SU-DHL-6 (cell line): ENCODE data around the gene TMEM176B.

Experiments used
- H2AFZ ChIP-seq: fragments of 200-600 bp; sonication (generic); 2 replicates; pipeline ENCODE4 v1.6.1; 2014; ENCODE audit warnings: low read depth, mild to moderate bottlenecking, moderate library complexity, mixed read lengths, antibody characterized with exemption, low read length; ENCODE audit not compliant: severe bottlenecking
- H3F3A ChIP-seq: fragments of 200-600 bp; shearing (Covaris generic); 2 replicates; pipeline ENCODE4 v1.6.0; 2016; ENCODE audit warnings: antibody characterized with exemption, mild to moderate bottlenecking; ENCODE audit not compliant: insufficient read depth
- H3K27ac ChIP-seq: fragments of 200-600 bp; sonication (generic); 2 replicates; pipeline ENCODE4 v1.5.1; 2016; ENCODE audit warnings: low read depth, mild to moderate bottlenecking, low read length, moderate library complexity, mixed read lengths
- H3K27me3 ChIP-seq: fragments of 200-600 bp; sonication (generic), shearing (Covaris generic); 2 replicates; pipeline ENCODE4 v1.6.0; 2014; ENCODE audit warnings: mild to moderate bottlenecking, low read length
- H3K36me3 ChIP-seq: fragments of 200-600 bp; sonication (generic); 2 replicates; pipeline ENCODE4 v1.6.1; 2014; ENCODE audit warnings: mild to moderate bottlenecking, low read length, mixed read lengths
- H3K4me2 ChIP-seq: fragments of 300-600, 200-600 bp; shearing (Covaris generic), sonication (generic); 2 replicates; pipeline ENCODE4 v1.6.0; 2014; ENCODE audit warnings: low read length, low read depth, mild to moderate bottlenecking; ENCODE audit not compliant: poor library complexity, severe bottlenecking
- H3K4me3 ChIP-seq: fragments of 200-600 bp; sonication (generic); 2 replicates; pipeline ENCODE4 v1.5.1; 2014; ENCODE audit warnings: antibody characterized with exemption, low read length, mild to moderate bottlenecking, mixed read lengths; ENCODE audit not compliant: insufficient read depth, poor library complexity, severe bottlenecking
- H3K79me2 ChIP-seq: fragments of 200-600 bp; sonication (generic); 2 replicates; pipeline ENCODE4 v1.6.1; 2014; ENCODE audit warnings: mild to moderate bottlenecking, low read length, moderate library complexity; ENCODE audit not compliant: insufficient read depth
- H3K9ac ChIP-seq: fragments of 200-600 bp; sonication (generic); 2 replicates; pipeline ENCODE4 v1.7.0; 2014; ENCODE audit warnings: mild to moderate bottlenecking, low read length
- H3K9me2 ChIP-seq: fragments of 200-600 bp; sonication (generic); replicated peaks from 2 replicates; pipeline ENCODE4 v1.6.1; 2014; ENCODE audit warnings: low read length; ENCODE audit not compliant: insufficient read depth
- H3K9me3 ChIP-seq: fragments of 200-600 bp; sonication (generic); 2 replicates; pipeline ENCODE4 v1.6.1; 2014; ENCODE audit warnings: low read length, mixed read lengths; ENCODE audit not compliant: insufficient read depth
- H4K20me1 ChIP-seq: fragments of 200-600 bp; sonication (generic); 2 replicates; pipeline ENCODE4 v1.6.1; 2014; ENCODE audit warnings: low read depth, mild to moderate bottlenecking, antibody characterized with exemption, low read length, moderate library complexity, mixed read lengths
- EZH2phosphoT487 ChIP-seq: fragments of 200-600 bp; sonication (generic), shearing (Covaris generic); conservative IDR thresholded peaks from 2 replicates; pipeline ENCODE4 v1.6.1; 2018; ENCODE audit warnings: mild to moderate bottlenecking, antibody characterized with exemption, low read length, moderate library complexity, mixed read lengths
- TF ChIP-seq, protein P1 (sequence below): fragments of 200-600 bp; sonication (generic); IDR thresholded peaks from one replicate; pipeline ENCODE4 v1.5.1; 2017; ENCODE audit warnings: antibody characterized with exemption, mild to moderate bottlenecking, low read length, moderate library complexity; ENCODE audit not compliant: insufficient read depth, poor library complexity, severe bottlenecking

Gene TMEM176B

DNA sequence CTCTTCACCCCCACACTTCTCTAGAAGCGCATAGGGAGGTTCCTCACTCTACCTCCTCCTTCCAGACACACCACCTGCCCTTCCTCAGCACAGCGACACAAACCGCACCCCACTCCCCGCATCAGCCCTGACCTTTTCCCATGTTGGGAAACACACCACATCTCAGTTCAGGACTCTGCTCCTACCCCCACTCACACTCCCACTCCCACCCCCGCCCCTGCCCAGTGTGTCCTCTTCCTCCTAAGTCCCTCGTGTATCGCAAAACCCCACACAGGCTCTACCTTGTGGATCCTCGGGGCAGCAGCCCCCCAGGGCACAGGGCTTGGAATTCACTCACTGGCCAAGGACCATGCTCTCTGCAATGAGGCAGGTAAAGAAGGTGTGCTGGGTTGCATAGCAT lies 47.9 kb upstream of the TMEM176B start:
- TF ChIP-seq, protein P1, sequence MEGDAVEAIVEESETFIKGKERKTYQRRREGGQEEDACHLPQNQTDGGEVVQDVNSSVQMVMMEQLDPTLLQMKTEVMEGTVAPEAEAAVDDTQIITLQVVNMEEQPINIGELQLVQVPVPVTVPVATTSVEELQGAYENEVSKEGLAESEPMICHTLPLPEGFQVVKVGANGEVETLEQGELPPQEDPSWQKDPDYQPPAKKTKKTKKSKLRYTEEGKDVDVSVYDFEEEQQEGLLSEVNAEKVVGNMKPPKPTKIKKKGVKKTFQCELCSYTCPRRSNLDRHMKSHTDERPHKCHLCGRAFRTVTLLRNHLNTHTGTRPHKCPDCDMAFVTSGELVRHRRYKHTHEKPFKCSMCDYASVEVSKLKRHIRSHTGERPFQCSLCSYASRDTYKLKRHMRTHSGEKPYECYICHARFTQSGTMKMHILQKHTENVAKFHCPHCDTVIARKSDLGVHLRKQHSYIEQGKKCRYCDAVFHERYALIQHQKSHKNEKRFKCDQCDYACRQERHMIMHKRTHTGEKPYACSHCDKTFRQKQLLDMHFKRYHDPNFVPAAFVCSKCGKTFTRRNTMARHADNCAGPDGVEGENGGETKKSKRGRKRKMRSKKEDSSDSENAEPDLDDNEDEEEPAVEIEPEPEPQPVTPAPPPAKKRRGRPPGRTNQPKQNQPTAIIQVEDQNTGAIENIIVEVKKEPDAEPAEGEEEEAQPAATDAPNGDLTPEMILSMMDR, result no peak
- no peak for TF ChIP-seq EZH2phosphoT487
- Histone ChIP-seq H3K36me3 (no peaks in the 10 kb centered on the region), H2AFZ (no peak overlapping the region), H4K20me1 (no peaks in the 10 kb centered on the region), H3K27me3 (no peaks in the 10 kb centered on the region), H3K4me2 (no peak overlapping the region), H3K4me3 (no peak overlapping the region), H3K79me2 (no peaks in the 10 kb centered on the region), H3K9ac (no peak overlapping the region), H3F3A (no peaks in the 10 kb centered on the region), H3K9me2 (no peaks in the 10 kb centered on the region), H3K9me3 (no peaks in the 10 kb centered on the region), H3K27ac (no peak overlapping the region)

DNA sequence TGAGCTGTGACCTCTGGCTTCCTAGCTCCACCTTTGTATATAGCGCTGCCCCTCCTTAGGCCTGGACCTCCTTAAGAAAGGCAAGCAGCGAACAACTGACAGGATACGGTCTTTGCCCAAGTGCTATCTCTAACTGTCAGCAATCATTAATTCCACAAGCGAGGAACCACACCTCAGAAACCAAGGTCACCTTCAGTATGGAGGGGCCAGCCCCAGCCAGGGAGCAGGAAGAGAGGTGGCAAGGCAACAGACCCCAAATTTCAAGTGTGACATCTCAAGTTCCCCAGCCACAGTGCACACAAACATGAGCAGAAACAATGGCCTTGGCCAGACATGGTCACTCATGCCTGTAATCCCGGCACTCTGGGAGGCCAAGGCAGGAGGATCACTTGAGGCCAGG lies 47.4 kb upstream of the TMEM176B start:
- Histone ChIP-seq H3K4me3 (no peak overlapping the region), H2AFZ (no peak overlapping the region), H3K9ac (no peak overlapping the region), H3K9me3 (no peaks in the 10 kb centered on the region), H3K27ac (no peak overlapping the region), H3K4me2 (no peak overlapping the region), H3K9me2 (no peaks in the 10 kb centered on the region), H3K27me3 (no peaks in the 10 kb centered on the region), H3K36me3 (no peaks in the 10 kb centered on the region), H3K79me2 (no peaks in the 10 kb centered on the region), H4K20me1 (no peaks in the 10 kb centered on the region), H3F3A (no peaks in the 10 kb centered on the region)
- TF ChIP-seq, protein P1, result no peak
- no peak for TF ChIP-seq EZH2phosphoT487

DNA sequence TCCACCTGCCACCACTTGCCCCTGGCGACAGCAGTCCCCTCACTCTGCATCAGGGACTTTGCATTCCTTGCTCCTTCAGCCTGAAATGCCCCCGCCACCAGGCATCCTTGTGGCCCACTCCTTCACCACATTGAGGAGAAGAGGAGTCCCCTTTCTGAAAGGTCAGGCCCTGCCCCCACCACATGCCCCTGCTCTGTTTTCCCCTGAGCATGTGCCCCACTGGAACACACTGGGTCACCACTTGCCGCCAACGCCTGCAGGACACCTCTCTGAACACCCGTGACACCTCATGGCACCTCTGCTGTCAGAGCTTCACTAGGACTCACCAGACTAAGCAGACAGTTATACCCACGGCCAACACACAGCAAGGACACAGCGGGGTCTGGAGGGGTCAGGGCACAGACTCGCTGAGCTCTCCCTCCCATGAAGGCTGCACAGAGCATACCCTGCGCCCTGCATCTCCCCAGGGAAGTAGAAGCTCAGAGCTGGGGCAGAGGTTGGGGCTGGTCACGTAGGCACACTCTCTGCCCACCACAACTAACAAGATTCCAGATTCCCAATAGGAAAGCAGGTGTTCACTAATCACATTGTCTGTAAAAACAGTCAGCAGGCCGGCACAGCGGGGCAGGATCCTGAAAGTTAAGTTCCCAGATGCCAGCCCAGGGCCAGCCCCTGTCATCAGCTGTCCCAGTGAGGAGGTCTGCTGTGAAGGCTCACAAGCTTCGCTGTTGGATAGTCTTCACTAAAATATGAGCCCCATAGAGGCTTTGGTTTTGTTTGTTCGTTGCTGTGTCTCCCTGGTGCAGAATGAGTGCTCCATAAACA lies 46.3 kb upstream of the TMEM176B start:
- Histone ChIP-seq H3K79me2 (no peaks in the 10 kb centered on the region), H3K9me3 (no peaks in the 10 kb centered on the region), H4K20me1 (no peaks in the 10 kb centered on the region), H3K36me3 (no peaks in the 10 kb centered on the region), H3F3A (no peaks in the 10 kb centered on the region), H2AFZ (no peak overlapping the region), H3K9ac (no peak overlapping the region), H3K9me2 (no peaks in the 10 kb centered on the region), H3K4me2 (no peak overlapping the region), H3K27me3 (no peaks in the 10 kb centered on the region), H3K4me3 (no peak overlapping the region), H3K27ac (no peak overlapping the region)
- TF ChIP-seq, protein P1, result no peak
- TF ChIP-seq EZH2phosphoT487, result no peak
